Esophagus squamous epithelium (tissue), 5 donors: ENCODE measurements around the gene NDRG3. TPM values are rescaled to one million over a fixed set of nuclear protein-coding genes. Genes with fewer than 3 reads are reported as not detected.
A peak's percentile ranks its signal among the peaks of the same experiment; 100 is the strongest.

ENCODE experiments used
- DNase-seq: peaks from one replicate; lab custom pipeline; 2025; lab: John Stamatoyannopoulos, UW
- H3K27ac ChIP-seq, 4 donors: fragments of 200-600 bp; sonication (generic); one replicate each; pipeline ENCODE4 v1.5.1; 2016 to 2019; ENCODE audit warnings: mild to moderate bottlenecking in 1 of 4
- H3K27me3 ChIP-seq, 4 donors: fragments of 200-600 bp; sonication (generic); 1 replicate in 3 of 4; 2 replicates in 1 of 4; pipeline versions ENCODE4 v1.5.1 to v1.6.0; 2017 to 2021; ENCODE audit warnings: antibody characterized with exemption in 1 of 4
- H3K36me3 ChIP-seq, 3 donors: fragments of 200-600 bp; sonication (generic); one replicate each; pipeline ENCODE4 v1.5.1; 2016 to 2019
- H3K4me1 ChIP-seq, 3 donors: fragments of 200-600 bp; sonication (generic); one replicate each; pipeline ENCODE4 v1.5.1; 2017 to 2019
- H3K4me3 ChIP-seq, 4 donors: fragments of 200-600 bp; sonication (generic); 1 replicate in 3 of 4; 2 replicates in 1 of 4; pipeline ENCODE4 v1.5.1; 2016 to 2019; ENCODE audit warnings: mild to moderate bottlenecking in 2 of 4, moderate library complexity in 1 of 4
- H3K9me3 ChIP-seq, 3 donors: fragments of 200-600 bp; sonication (generic); one replicate each; pipeline ENCODE4 v1.5.1; 2016 to 2019
- POLR2A ChIP-seq, 4 donors: fragments of 450-650 bp; IDR thresholded peaks; one replicate each; pipeline ENCODE4 v1.6.1; 2017; ENCODE audit warnings: antibody characterized with exemption in 4 of 4, mild to moderate bottlenecking in 4 of 4, moderate library complexity in 3 of 4
- WGBS, 2 donors: methylation state at CpG; one replicate each; pipeline ENCODE4 v1.1.5; 2018; 5-methylcytosine and 5-hydroxymethylcytosine counted together
- intact Hi-C: fragments of 100-400 bp; cut with DNase I; formaldehyde crosslinking; loops from one replicate; pipeline ENCODE4 v1.15.0; 2022
- total RNA-seq, 4 donors: library from RNA; depleted of rRNA; stranded (reverse); fragments of >200 nt; gene quantifications; one replicate each; pipeline ENCODE4 v1.1.0, GENCODE V29; 2016
- TF ChIP-seq, protein P1 (sequence below), 6 experiments: fragments of 450-650 bp in 4 of 6; fragments of 200-600 bp in 2 of 6; sonication (generic) in 2 of 6; IDR thresholded peaks; one replicate each; pipeline ENCODE4 v1.5.1; 2016 to 2019; ENCODE audit warnings: antibody characterized with exemption in 6 of 6, mild to moderate bottlenecking in 4 of 6, moderate library complexity in 4 of 6
- donor health status: DM: yes; HTN: yes; CAD: no.

Gene NDRG3
- total RNA-seq, 4 donors from 2014 or later: 13.9 to 23.5 (median 18.1) TPM

DNA sequence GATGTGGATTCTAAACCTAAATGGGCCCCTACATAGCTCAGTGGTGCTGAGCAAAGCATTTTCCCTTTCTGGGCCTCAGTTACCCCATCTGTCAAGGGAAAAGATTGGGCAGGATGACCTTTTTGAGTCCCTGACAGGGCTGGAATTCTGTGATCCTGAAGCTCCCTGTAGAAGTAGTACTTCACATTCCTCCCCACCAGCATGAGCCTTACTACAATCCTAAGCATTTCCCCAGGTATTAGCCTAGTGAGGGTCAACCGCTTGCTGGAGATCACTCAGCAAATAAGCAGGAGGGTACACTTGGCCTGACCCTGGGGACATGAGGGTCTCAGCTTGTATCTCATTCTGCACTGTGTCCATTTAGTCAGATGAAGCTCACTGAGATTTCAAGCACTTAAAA is 13.4 kb downstream of the NDRG3 start:
- no peaks in the 10 kb centered on the region for H3K9me3 ChIP-seq
- H3K4me3 ChIP-seq: no peak overlapping the region
- 100% methylated on average over 1 of the region's 1 CpG; no CpG with 5 or more reads in 1 of the 2 donors for WGBS, 2 donors
- no peak for DNase-seq
- peaks cover 4 to 49% (median 17%) of the 10 kb centered on the region in 3 donors for H3K4me1 ChIP-seq
- TF ChIP-seq POLR2A (IDR thresholded peaks at IDR 0.05): no peak
- TF ChIP-seq, protein P1, sequence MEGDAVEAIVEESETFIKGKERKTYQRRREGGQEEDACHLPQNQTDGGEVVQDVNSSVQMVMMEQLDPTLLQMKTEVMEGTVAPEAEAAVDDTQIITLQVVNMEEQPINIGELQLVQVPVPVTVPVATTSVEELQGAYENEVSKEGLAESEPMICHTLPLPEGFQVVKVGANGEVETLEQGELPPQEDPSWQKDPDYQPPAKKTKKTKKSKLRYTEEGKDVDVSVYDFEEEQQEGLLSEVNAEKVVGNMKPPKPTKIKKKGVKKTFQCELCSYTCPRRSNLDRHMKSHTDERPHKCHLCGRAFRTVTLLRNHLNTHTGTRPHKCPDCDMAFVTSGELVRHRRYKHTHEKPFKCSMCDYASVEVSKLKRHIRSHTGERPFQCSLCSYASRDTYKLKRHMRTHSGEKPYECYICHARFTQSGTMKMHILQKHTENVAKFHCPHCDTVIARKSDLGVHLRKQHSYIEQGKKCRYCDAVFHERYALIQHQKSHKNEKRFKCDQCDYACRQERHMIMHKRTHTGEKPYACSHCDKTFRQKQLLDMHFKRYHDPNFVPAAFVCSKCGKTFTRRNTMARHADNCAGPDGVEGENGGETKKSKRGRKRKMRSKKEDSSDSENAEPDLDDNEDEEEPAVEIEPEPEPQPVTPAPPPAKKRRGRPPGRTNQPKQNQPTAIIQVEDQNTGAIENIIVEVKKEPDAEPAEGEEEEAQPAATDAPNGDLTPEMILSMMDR (IDR thresholded peaks at IDR 0.05): no peak
- intact Hi-C loops: no loop called here
- H3K36me3 ChIP-seq: no peaks in the 10 kb centered on the region
- H3K27me3 ChIP-seq: no peaks in the 10 kb centered on the region
- no peak overlapping the region for H3K27ac ChIP-seq

DNA sequence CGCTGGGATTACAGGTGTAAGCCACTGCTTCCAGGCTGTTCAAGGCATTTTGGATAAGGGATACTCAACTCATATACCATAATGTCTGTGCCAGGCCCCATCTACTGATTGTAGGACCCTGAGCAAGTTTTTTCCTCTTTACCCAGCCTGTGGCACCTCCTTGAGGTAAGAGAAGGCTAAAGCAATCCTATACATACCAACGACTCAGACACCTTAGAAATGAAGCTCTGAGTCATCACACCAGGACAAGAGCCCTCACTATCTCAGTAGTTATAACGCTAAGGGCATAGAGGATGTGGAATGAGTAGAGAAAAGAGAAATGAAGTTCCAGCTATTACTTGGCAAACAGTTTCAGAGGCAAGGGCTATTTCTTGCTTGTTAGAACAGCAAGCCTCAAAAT is 16.9 kb downstream of the NDRG3 start:
- WGBS, 2 donors: 57 to 65% methylated on average over 3 of the region's 3 CpGs
- no peak for DNase-seq
- H3K36me3 ChIP-seq: no peaks in the 10 kb centered on the region
- H3K27me3 ChIP-seq: no peaks in the 10 kb centered on the region
- H3K4me3 ChIP-seq: no peak overlapping the region
- intact Hi-C loops: no loop called here
- H3K27ac ChIP-seq: no peak overlapping the region
- no peaks in the 10 kb centered on the region for H3K9me3 ChIP-seq
- H3K4me1 ChIP-seq: peaks cover 4 to 25% (median 6%) of the 10 kb centered on the region in 3 donors
- no peak for TF ChIP-seq POLR2A (IDR thresholded peaks at IDR 0.05)
- TF ChIP-seq, protein P1 (IDR thresholded peaks at IDR 0.05): peak in 1 of 6 experiments; percentile 19

DNA sequence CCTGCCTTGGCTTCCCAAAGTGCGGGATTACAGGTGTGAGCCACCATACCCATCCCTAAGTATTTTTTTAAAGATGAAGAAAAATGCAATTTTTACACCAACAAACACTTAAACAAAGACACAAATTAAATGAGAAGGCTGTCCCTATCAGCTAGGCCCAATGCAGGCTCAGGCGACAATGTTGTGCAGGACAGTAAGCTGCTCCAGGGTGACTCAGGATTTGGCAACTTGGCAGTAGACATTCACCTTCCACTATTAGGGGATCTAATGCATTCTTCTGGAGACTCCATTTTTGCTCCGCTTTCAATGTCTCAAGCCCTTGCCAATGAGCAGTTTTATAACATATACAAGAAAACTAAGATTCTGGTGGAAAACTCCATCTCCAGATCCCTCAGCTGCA is 19.7 kb downstream of the NDRG3 start:
- no peak for TF ChIP-seq POLR2A (IDR thresholded peaks at IDR 0.05)
- TF ChIP-seq, protein P1 (IDR thresholded peaks at IDR 0.05): no peak

DNA sequence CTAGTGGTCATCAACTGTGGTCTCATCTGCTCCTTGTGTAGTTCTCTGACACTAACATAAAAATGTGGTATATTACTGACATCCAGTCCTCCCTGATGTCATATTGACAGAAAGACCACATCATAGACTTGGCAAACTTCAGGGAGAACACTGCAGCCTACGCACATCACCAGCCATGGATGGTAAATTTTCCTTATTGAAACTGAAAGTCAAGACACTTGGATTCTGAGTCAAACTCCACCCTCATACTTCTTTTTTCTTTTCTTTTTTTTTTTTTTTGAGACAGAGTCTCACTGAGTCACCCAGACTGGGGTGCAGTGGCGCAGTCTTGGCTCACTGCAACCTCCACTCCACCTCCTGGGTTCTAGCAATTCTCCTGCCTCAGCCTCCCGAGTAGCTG is 25.4 kb downstream of the NDRG3 start:
- Histone ChIP-seq H3K4me3 (no peak overlapping the region), H3K27ac (no peak overlapping the region), H3K36me3 (peaks cover 0 to 44% (median 0%) of the 10 kb centered on the region in 3 donors), H3K9me3 (no peaks in the 10 kb centered on the region), H3K4me1 (peaks cover 0 to 6% (median 0%) of the 10 kb centered on the region in 3 donors), H3K27me3 (no peaks in the 10 kb centered on the region)
- TF ChIP-seq, protein P1 (IDR thresholded peaks at IDR 0.05): no peak
- no peak for TF ChIP-seq POLR2A (IDR thresholded peaks at IDR 0.05)
- WGBS, 2 donors: 71 to 86% methylated on average over 3 of the region's 3 CpGs
- intact Hi-C loops: no loop called here
- no peak for DNase-seq

More for the DNA sequence above, 19.7 kb downstream of the NDRG3 start:
- Histone ChIP-seq H3K27ac (no peak overlapping the region), H3K27me3 (no peaks in the 10 kb centered on the region), H3K4me3 (no peak overlapping the region), H3K4me1 (peaks cover 0 to 6% (median 0%) of the 10 kb centered on the region in 3 donors), H3K36me3 (peaks cover 0 to 11% (median 0%) of the 10 kb centered on the region in 3 donors), H3K9me3 (no peaks in the 10 kb centered on the region)
- WGBS, 2 donors: 86 to 88% methylated on average over 3 of the region's 3 CpGs
- DNase-seq: no peak
- intact Hi-C loops: no loop called here

DNA sequence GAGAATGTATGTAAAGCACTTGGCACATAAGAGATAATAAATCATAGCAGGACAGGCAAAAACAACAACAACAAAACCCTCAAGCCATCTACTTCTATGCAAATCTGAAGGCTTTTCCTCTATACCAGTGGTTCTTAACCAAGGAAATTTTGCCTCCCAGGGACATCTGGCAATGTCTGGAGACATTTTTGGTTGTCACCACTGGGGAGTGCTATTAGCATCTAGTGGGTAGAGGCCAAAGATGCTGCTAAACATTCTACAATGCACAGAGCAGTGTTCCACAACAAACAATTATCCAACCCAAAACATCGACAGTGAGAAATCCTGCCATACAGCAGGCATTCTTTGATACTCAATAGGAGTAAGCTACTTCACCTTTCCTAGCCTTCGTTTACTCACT is 28.2 kb downstream of the NDRG3 start:
- Histone ChIP-seq H3K4me1 (no peaks in the 10 kb centered on the region), H3K4me3 (no peak overlapping the region), H3K27ac (no peak overlapping the region), H3K9me3 (no peaks in the 10 kb centered on the region), H3K27me3 (no peaks in the 10 kb centered on the region), H3K36me3 (peaks cover 0 to 44% (median 0%) of the 10 kb centered on the region in 3 donors)
- intact Hi-C loops: no loop called here
- WGBS, 2 donors: 97 to 100% methylated on average over 2 of the region's 2 CpGs
- no peak for DNase-seq
- TF ChIP-seq, protein P1 (IDR thresholded peaks at IDR 0.05): peak in 3 of 6 experiments; percentile 16 to 36 (median 18)
- TF ChIP-seq POLR2A (IDR thresholded peaks at IDR 0.05): no peak
